HEK293 (cell line): ENCODE data around the gene C12orf57.
"Not testable (repeated sequence)": the region's sequence is repeated elsewhere in the genome, so short reads cannot be mapped to it uniquely, and the experiment has no call there.

ENCODE experiments used
- ATF2 ChIP-seq: fragments of 450-650 bp; formaldehyde crosslinking; IDR thresholded peaks from 2 replicates; pipeline ENCODE4 v1.5.1; 2016; ENCODE audit warnings: missing biosample characterization, missing genetic modification characterization, low read depth
- CTCF ChIP-seq: fragments of 450-650 bp; formaldehyde crosslinking; IDR thresholded peaks from 2 replicates; pipeline ENCODE4 v1.5.1; 2016; ENCODE audit warnings: missing biosample characterization, missing genetic modification characterization
- HIC1 ChIP-seq: fragments of 450-650 bp; formaldehyde crosslinking; IDR thresholded peaks from 2 replicates; pipeline ENCODE4 v1.5.1; 2016; ENCODE audit warnings: missing biosample characterization, missing genetic modification characterization
- PBX3 ChIP-seq: sonication (generic); formaldehyde crosslinking; IDR thresholded peaks from 2 replicates; pipeline ENCODE4 v1.8.1; 2022; ENCODE audit warnings: mild to moderate bottlenecking, moderate library complexity, missing genetic modification reagents
- PRDM1 ChIP-seq: fragments of 450-650 bp; formaldehyde crosslinking; IDR thresholded peaks from 2 replicates; pipeline ENCODE4; 2016; ENCODE audit warnings: missing biosample characterization, missing genetic modification characterization
- REST ChIP-seq: fragments of 450-650 bp; formaldehyde crosslinking; IDR thresholded peaks from 2 replicates; pipeline ENCODE4 v1.5.1; 2016; ENCODE audit warnings: missing biosample characterization, missing genetic modification characterization
- YY1 ChIP-seq: fragments of 450-650 bp; formaldehyde crosslinking; IDR thresholded peaks from 2 replicates; pipeline ENCODE4 v1.5.1; 2018; ENCODE audit warnings: missing biosample characterization, missing genetic modification characterization
- ZNF175 ChIP-seq: fragments of 450-650 bp; formaldehyde crosslinking; IDR thresholded peaks from 2 replicates; pipeline ENCODE4 v1.5.1; 2016; ENCODE audit warnings: missing biosample characterization, missing genetic modification characterization
- ZNF311 ChIP-seq: fragments of 450-650 bp; formaldehyde crosslinking; IDR thresholded peaks from 2 replicates; pipeline ENCODE4 v1.5.1; 2017; ENCODE audit warnings: missing biosample characterization, missing genetic modification characterization, borderline replicate concordance
- ZNF335 ChIP-seq: fragments of 450-650 bp; formaldehyde crosslinking; conservative IDR thresholded peaks from 2 replicates; pipeline ENCODE4 v1.5.1; 2016; ENCODE audit warnings: missing biosample characterization, missing genetic modification characterization
- ZNF423 ChIP-seq: fragments of 450-650 bp; formaldehyde crosslinking; IDR thresholded peaks from 2 replicates; pipeline ENCODE4 v1.5.1; 2016; ENCODE audit warnings: missing biosample characterization, missing genetic modification characterization
- ZNF530 ChIP-seq: fragments of 450-650 bp; formaldehyde crosslinking; IDR thresholded peaks from 2 replicates; pipeline ENCODE4 v1.5.1; 2016; ENCODE audit warnings: low read depth, missing biosample characterization, missing genetic modification characterization
- ZNF658 ChIP-seq: fragments of 450-650 bp; formaldehyde crosslinking; IDR thresholded peaks from 2 replicates; pipeline ENCODE4; 2016; ENCODE audit warnings: missing biosample characterization, missing genetic modification characterization

GRCh38 chr12:6908141-6908540 lies 35.7 kb upstream of the C12orf57 start:
- not testable (repeated sequence) for TF ChIP-seq YY1 (tag by site-specific recombination); ZNF311 (tag by site-specific recombination); ZNF530 (tag by site-specific recombination); CTCF; REST (tag by site-specific recombination); ZNF423 (tag by site-specific recombination); ZNF658 (tag by site-specific recombination); ZNF175 (tag by site-specific recombination); ZNF335 (tag by site-specific recombination); PRDM1 (tag by site-specific recombination); ATF2 (tag by site-specific recombination); HIC1 (tag by site-specific recombination); PBX3 (CRISPR knock-in tag)
